ENCODE results near the gene ANKRD62.

The ANKRD62 gene

DNA sequence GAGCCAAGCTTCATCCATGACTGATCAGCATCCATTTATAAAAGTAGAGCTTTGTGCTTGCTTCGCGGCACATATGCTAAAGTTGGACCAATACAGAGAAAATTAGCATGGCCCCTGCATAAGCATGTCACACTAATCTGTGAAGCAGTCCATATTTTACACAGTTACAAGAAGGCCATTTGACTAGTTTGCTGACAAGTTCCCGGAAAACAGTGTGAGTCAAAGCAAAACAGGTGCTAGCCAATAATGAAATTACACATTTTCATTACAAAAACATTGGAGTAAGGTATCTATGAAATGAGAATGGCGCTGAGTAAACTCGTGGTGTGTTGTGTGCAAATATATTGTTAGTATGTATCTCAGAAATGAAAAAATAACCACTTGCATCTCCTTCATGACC, 4.7 kb downstream of the ANKRD62 start:
- H3K27me3 ChIP-seq (ENCODE audit: insufficient read depth, low read length, poor library complexity) = peaks cover 16% of the 10 kb centered on the region
- no peaks in the 10 kb centered on the region for H4K20me1 ChIP-seq (ENCODE audit: insufficient read depth, low read length)
- no peak overlapping the region for H3K4me3 ChIP-seq (ENCODE audit: low read depth in 1 of 2, low read length in 2 of 2)
- no peak overlapping the region for H3K4me2 ChIP-seq (ENCODE audit: insufficient read depth, low read length)
- no peak for DNase-seq
- H3K9me3 ChIP-seq (ENCODE audit: insufficient read depth, low read length, severe bottlenecking) = no peaks in the 10 kb centered on the region
- TF ChIP-seq, protein P1, sequence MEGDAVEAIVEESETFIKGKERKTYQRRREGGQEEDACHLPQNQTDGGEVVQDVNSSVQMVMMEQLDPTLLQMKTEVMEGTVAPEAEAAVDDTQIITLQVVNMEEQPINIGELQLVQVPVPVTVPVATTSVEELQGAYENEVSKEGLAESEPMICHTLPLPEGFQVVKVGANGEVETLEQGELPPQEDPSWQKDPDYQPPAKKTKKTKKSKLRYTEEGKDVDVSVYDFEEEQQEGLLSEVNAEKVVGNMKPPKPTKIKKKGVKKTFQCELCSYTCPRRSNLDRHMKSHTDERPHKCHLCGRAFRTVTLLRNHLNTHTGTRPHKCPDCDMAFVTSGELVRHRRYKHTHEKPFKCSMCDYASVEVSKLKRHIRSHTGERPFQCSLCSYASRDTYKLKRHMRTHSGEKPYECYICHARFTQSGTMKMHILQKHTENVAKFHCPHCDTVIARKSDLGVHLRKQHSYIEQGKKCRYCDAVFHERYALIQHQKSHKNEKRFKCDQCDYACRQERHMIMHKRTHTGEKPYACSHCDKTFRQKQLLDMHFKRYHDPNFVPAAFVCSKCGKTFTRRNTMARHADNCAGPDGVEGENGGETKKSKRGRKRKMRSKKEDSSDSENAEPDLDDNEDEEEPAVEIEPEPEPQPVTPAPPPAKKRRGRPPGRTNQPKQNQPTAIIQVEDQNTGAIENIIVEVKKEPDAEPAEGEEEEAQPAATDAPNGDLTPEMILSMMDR (IDR thresholded peaks at IDR 0.05; ENCODE audit: borderline replicate concordance, extremely low read depth, low read length, poor library complexity, severe bottlenecking) = no peak
- no peak for TF ChIP-seq EZH2 (IDR thresholded peaks at IDR 0.05; ENCODE audit: borderline replicate concordance, low read depth, low read length, severe bottlenecking)
- no peaks in the 10 kb centered on the region for H3K4me1 ChIP-seq (ENCODE audit: insufficient read depth, low read length)
- no peak for ATAC-seq (ENCODE audit: insufficient read depth, low read depth)
- H3K79me2 ChIP-seq (ENCODE audit: insufficient read depth, low read length) = no peaks in the 10 kb centered on the region
- H3K9ac ChIP-seq (ENCODE audit: low read depth, low read length) = no peak overlapping the region
- H3K36me3 ChIP-seq (ENCODE audit: insufficient read depth, low read length) = no peaks in the 10 kb centered on the region
- no peak overlapping the region for H2AFZ ChIP-seq (ENCODE audit: low read depth, low read length)
- H3K27ac ChIP-seq (ENCODE audit: low read length) = no peak overlapping the region

DNA sequence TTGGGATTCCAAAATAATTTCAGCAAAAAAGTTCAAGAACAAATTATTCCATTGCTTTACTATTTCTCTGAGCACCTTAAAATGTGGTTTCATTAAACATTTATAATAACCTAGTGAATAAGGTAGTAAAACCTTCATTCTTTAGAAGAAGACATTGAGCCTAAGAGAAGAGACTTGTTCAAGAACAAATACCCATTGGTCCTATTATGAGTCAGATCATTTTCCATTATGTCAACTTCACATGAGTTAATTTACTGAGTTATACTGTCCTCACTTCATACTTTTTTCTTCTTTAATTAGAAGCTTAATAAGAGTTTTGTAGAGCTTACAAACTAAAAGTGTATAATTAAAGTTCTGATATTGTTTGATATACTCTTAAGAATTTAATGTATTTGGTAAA, 5.5 kb downstream of the ANKRD62 start:
- Histone ChIP-seq H3K4me1 (ENCODE audit: insufficient read depth, low read length) (no peaks in the 10 kb centered on the region), H3K27me3 (ENCODE audit: insufficient read depth, low read length, poor library complexity) (peaks cover 16% of the 10 kb centered on the region), H3K9me3 (ENCODE audit: insufficient read depth, low read length, severe bottlenecking) (no peaks in the 10 kb centered on the region), H3K4me2 (ENCODE audit: insufficient read depth, low read length) (no peak overlapping the region), H2AFZ (ENCODE audit: low read depth, low read length) (no peak overlapping the region), H3K79me2 (ENCODE audit: insufficient read depth, low read length) (no peaks in the 10 kb centered on the region), H4K20me1 (ENCODE audit: insufficient read depth, low read length) (no peaks in the 10 kb centered on the region), H3K36me3 (ENCODE audit: insufficient read depth, low read length) (no peaks in the 10 kb centered on the region), H3K4me3 (ENCODE audit: low read depth in 1 of 2, low read length in 2 of 2) (no peak overlapping the region), H3K27ac (ENCODE audit: low read length) (no peak overlapping the region), H3K9ac (ENCODE audit: low read depth, low read length) (no peak overlapping the region)
- no peak for DNase-seq
- ATAC-seq (ENCODE audit: insufficient read depth, low read depth) = no peak
- no peak for TF ChIP-seq EZH2 (IDR thresholded peaks at IDR 0.05; ENCODE audit: borderline replicate concordance, low read depth, low read length, severe bottlenecking)
- TF ChIP-seq, protein P1 (IDR thresholded peaks at IDR 0.05; ENCODE audit: borderline replicate concordance, extremely low read depth, low read length, poor library complexity, severe bottlenecking) = no peak

DNA sequence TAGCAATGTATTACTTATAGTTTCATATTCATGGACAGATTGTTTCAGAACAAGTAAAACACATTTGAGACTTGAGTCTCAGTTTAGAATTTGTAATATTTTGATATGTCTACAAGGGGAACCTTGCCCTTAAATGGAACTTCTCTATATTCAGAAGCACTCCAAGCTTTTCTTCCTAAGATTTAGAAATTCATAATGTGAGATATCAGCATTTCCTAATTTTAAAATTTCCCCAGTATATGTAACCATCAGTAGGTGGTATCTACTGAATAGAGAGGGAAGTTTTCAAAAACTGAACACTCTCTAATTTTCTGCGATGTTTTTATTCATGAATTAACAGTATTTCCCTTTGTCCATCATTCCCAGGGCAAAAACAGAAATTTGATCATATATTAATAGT, 7.6 kb downstream of the ANKRD62 start:
- no peak overlapping the region for H2AFZ ChIP-seq (ENCODE audit: low read depth, low read length)

More for the DNA sequence above, 7.6 kb downstream of the ANKRD62 start:
- DNase-seq (no peak), ATAC-seq (ENCODE audit: insufficient read depth, low read depth) (no peak)
- H3K9me3 ChIP-seq (ENCODE audit: insufficient read depth, low read length, severe bottlenecking) = no peaks in the 10 kb centered on the region
- no peak overlapping the region for H3K4me3 ChIP-seq (ENCODE audit: low read depth in 1 of 2, low read length in 2 of 2)
- H3K27me3 ChIP-seq (ENCODE audit: insufficient read depth, low read length, poor library complexity) = peaks cover 12% of the 10 kb centered on the region
- H3K4me2 ChIP-seq (ENCODE audit: insufficient read depth, low read length) = no peak overlapping the region
- no peaks in the 10 kb centered on the region for H4K20me1 ChIP-seq (ENCODE audit: insufficient read depth, low read length)
- H3K9ac ChIP-seq (ENCODE audit: low read depth, low read length) = no peak overlapping the region
- H3K36me3 ChIP-seq (ENCODE audit: insufficient read depth, low read length) = no peaks in the 10 kb centered on the region
- no peaks in the 10 kb centered on the region for H3K79me2 ChIP-seq (ENCODE audit: insufficient read depth, low read length)
- H3K27ac ChIP-seq (ENCODE audit: low read length) = no peak overlapping the region
- no peaks in the 10 kb centered on the region for H3K4me1 ChIP-seq (ENCODE audit: insufficient read depth, low read length)
- no peak for TF ChIP-seq EZH2 (IDR thresholded peaks at IDR 0.05; ENCODE audit: borderline replicate concordance, low read depth, low read length, severe bottlenecking)
- TF ChIP-seq, protein P1 (IDR thresholded peaks at IDR 0.05; ENCODE audit: borderline replicate concordance, extremely low read depth, low read length, poor library complexity, severe bottlenecking) = no peak

Data from DND-41 (cell line).